Ascending aorta (tissue), 2 donors: ENCODE results near the gene NHERF2. TPM values are rescaled to one million over a fixed set of nuclear protein-coding genes. Genes with fewer than 3 reads are reported as not detected.

Experiments
- DNase-seq, 2 donors: peaks; one replicate each; pipeline ENCODE4 v3.0.0-alpha.2; 2019; ENCODE audit warnings: low spot score in 2 of 2
- H3K27ac ChIP-seq, 2 donors: fragments of 200-600 bp; sonication (generic); one replicate each; pipeline ENCODE4 v1.5.1; 2016 to 2017; ENCODE audit warnings: mild to moderate bottlenecking in 1 of 2
- H3K27me3 ChIP-seq: fragments of 200-600 bp; sonication (generic); one replicate; pipeline ENCODE4 v1.5.1; 2017
- H3K36me3 ChIP-seq, 2 donors: fragments of 200-600 bp; sonication (generic); one replicate each; pipeline ENCODE4 v1.5.1; 2016
- H3K4me1 ChIP-seq, 2 donors: fragments of 200-600 bp; sonication (generic); one replicate each; pipeline ENCODE4 v1.5.1; 2016 to 2017; ENCODE audit warnings: mild to moderate bottlenecking in 1 of 2
- H3K4me3 ChIP-seq, 2 donors: fragments of 200-600 bp; sonication (generic); one replicate each; pipeline ENCODE4 v1.5.1; 2016 to 2017; ENCODE audit warnings: mild to moderate bottlenecking in 1 of 2
- H3K9me3 ChIP-seq, 2 donors: fragments of 200-600 bp; sonication (generic); one replicate each; pipeline ENCODE4 v1.5.1; 2016
- CTCF ChIP-seq, 3 experiments: fragments of 200-600 bp in 2 of 3; fragments of 450-650 bp in 1 of 3; sonication (generic) in 2 of 3; IDR thresholded peaks; one replicate each; pipeline ENCODE4 v1.5.1; 2016 to 2019; ENCODE audit warnings: antibody characterized with exemption in 3 of 3, mild to moderate bottlenecking in 1 of 3, moderate library complexity in 1 of 3
- intact Hi-C: fragments of 100-400 bp; cut with DNase I; formaldehyde crosslinking; loops from one replicate; pipeline ENCODE4 v1.15.1; 2023
- total RNA-seq: library from RNA; depleted of rRNA; stranded (reverse); fragments of >200 nt; gene quantifications from one replicate; pipeline ENCODE4 v1.1.0, GENCODE V29; 2016

NHERF2 gene
- total RNA-seq, 1 donor from 2014 or later, result 123 TPM

GRCh38 chr16:2025251-2025650 lies 1.5 kb upstream of the NHERF2 start:
- DNase-seq, result no peak
- Histone ChIP-seq H3K4me3 (no peak overlapping the region), H3K9me3 (no peaks in the 10 kb centered on the region), H3K27me3 (no peaks in the 10 kb centered on the region), H3K36me3 (no peaks in the 10 kb centered on the region), H3K4me1 (peaks cover 17 to 31% of the 10 kb centered on the region in 2 donors), H3K27ac (no peak overlapping the region)
- no peak for TF ChIP-seq CTCF (IDR thresholded peaks at IDR 0.05)
- intact Hi-C loops, result loop anchor here (10.0 kb wide), 1 partner anchor 230 kb away; the partner anchor contains the start of gene ECI1

- intact Hi-C loops, result loop anchor here (1.0 to 10.0 kb wide), 2 partner anchors 9 to 229 kb away; partner anchors contain the start of gene ECI1
- no peaks in the 10 kb centered on the region for H3K36me3 ChIP-seq
- H3K27me3 ChIP-seq, result no peaks in the 10 kb centered on the region
- H3K27ac ChIP-seq, result peak overlapping the region; percentile 76 to 79
- peaks cover 17 to 28% of the 10 kb centered on the region in 2 donors for H3K4me1 ChIP-seq
- TF ChIP-seq CTCF (IDR thresholded peaks at IDR 0.05), result no peak
- peak overlapping the region; percentile 64 to 90 for H3K4me3 ChIP-seq
- no peak for DNase-seq
- H3K9me3 ChIP-seq, result no peaks in the 10 kb centered on the region
Measured at GRCh38 chr16:2025878-2026460, 733 bp upstream of the NHERF2 start.

- DNase-seq, result no peak
- peak in 1 of 3 experiments; percentile 5 for TF ChIP-seq CTCF (IDR thresholded peaks at IDR 0.05)
- peaks cover 17 to 31% of the 10 kb centered on the region in 2 donors for H3K4me1 ChIP-seq
- intact Hi-C loops, result loop anchor here (10.0 kb wide), 1 partner anchor 227 kb away; the partner anchor contains the start of gene ECI1
- H3K4me3 ChIP-seq, result peak overlapping the region; percentile 64 to 90
- H3K9me3 ChIP-seq, result no peaks in the 10 kb centered on the region
- peak overlapping the region; percentile 52 to 76 for H3K27ac ChIP-seq
- no peaks in the 10 kb centered on the region for H3K36me3 ChIP-seq
- H3K27me3 ChIP-seq, result no peaks in the 10 kb centered on the region
Measured at GRCh38 chr16:2027024-2028010, 615 bp downstream of the NHERF2 start.

- Histone ChIP-seq H3K4me3 (peak overlapping the region; percentile 64 to 90), H3K4me1 (peaks cover 20 to 34% of the 10 kb centered on the region in 2 donors), H3K36me3 (no peaks in the 10 kb centered on the region), H3K27ac (peak overlapping the region; percentile 27 to 45), H3K27me3 (no peaks in the 10 kb centered on the region), H3K9me3 (no peaks in the 10 kb centered on the region)
- TF ChIP-seq CTCF (IDR thresholded peaks at IDR 0.05), result no peak
- DNase-seq, result no peak
- intact Hi-C loops, result loop anchor here (10.0 kb wide), 1 partner anchor 227 kb away; the partner anchor contains the start of gene ECI1
Measured at GRCh38 chr16:2028146-2028545, 1.4 kb downstream of the NHERF2 start.

- intact Hi-C loops, result loop anchor here (10.0 kb wide), 1 partner anchor 226 kb away; the partner anchor contains the start of gene ECI1
- Histone ChIP-seq H3K9me3 (no peaks in the 10 kb centered on the region), H3K4me1 (peaks cover 20 to 34% of the 10 kb centered on the region in 2 donors), H3K27ac (peak overlapping the region; percentile 27 to 45), H3K36me3 (no peaks in the 10 kb centered on the region), H3K4me3 (peak overlapping the region; percentile 9 to 64), H3K27me3 (no peaks in the 10 kb centered on the region)
- no peak for DNase-seq
- TF ChIP-seq CTCF (IDR thresholded peaks at IDR 0.05), result no peak
Measured at GRCh38 chr16:2028620-2029220, 2.0 kb downstream of the NHERF2 start.
